HepG2 (cell line): ENCODE data around the gene TYW1B.

Experiments
- NR2F6 ChIP-seq, 2 experiments: IDR thresholded peaks; 2 replicates each; pipeline ENCODE4 v1.6.1; 2016; ENCODE audit warnings: antibody characterized with exemption in 1 of 2, mild to moderate bottlenecking in 1 of 2
- ZFP41 ChIP-seq: sonication (generic); formaldehyde crosslinking; IDR thresholded peaks from 2 replicates; pipeline ENCODE4 v1.4.0; 2020; ENCODE audit warnings: mild to moderate bottlenecking, missing genetic modification reagents, borderline replicate concordance

DNA sequence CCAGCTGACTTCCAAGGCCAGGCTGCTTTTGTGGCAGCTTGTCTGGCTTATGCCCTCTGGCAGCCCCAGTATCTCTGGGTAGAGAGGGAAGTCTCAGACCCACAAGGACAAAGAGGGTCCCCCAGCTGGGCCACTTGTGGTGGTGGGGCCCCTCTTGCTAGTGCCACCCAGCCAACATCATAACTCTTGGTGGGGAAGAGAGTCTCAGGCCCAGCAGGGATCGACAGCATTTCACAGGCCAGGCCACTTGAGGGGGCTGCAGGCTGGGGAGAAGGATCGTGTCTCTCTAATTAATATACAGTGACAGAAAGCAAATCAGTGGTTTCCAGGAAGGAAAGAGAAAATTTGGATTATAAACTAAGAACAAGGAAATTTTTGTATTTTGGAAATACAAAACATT is 76.0 kb downstream of the TYW1B start:
- TF ChIP-seq ZFP41 (no peak), NR2F6 (IDR thresholded peaks at IDR 0.05) (no peak), NR2F6 (CRISPR knock-in tag; IDR thresholded peaks at IDR 0.05) (no peak)
